Lung microvascular endothelial cell (primary cell): Measurements from ENCODE around the gene PVALEF. TPM values are rescaled to one million over a fixed set of nuclear protein-coding genes. Genes with fewer than 3 reads are reported as not detected.

ENCODE experiments used
- DNase-seq, 2 donors: peaks; one replicate each; pipeline versions ENCODE4 v3.0.0 to v3.0.0-alpha.2; 2010; ENCODE audit warnings: low read depth in 2 of 2
- total RNA-seq: library from RNA; depleted of rRNA; stranded (reverse); fragments of >200 nt; gene quantifications from 2 replicates; pipeline ENCODE4 v1.2.1, GENCODE V29; 2014

The PVALEF gene
- total RNA-seq = not detected in 2 replicates

DNA sequence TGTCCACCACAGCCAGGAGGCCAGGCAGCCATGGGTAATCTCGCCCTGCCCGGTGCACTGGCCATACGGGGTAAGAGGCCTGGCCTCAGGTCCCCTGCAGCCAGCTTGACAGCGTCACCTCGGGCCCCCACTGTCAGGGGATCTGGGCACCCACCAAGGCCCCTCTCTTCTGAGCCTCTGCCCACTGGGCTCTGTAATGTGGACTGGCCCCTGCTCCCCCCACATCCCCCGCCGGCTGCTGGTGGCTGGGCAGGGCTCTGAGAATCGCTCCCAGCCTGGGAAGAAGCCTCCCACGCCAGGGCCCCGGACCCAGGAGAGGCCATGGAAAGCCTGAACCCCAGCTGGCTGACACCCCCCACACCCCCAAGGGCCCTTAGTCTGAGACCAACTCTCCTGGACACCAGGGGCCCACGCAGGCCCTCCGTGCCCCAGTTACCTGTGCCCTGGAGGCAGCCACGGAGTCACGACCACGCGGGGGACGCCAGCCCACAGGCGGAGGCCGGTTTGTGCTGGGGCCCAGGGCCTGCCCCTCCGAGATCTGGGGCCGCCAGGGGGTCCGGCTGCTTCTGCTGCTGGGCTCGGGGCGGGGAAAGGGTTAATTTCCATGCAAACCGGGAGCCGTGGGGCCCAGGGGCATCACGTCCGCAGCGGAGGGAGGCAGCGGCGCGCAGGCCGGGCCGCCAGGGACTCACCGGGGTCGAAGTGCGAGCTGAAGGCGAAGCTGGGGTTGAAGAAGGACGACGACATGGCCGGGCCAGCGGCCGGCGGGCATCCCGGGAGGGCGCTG lies at the start of gene PVALEF:
Gene PVALEF (plus strand): TSS at position 262 of the 787 bp plus-strand sequence. CDS start 15,720 bp downstream, outside the sequence.
- peak in 1 of 2 donors; percentile 26 for DNase-seq

DNA sequence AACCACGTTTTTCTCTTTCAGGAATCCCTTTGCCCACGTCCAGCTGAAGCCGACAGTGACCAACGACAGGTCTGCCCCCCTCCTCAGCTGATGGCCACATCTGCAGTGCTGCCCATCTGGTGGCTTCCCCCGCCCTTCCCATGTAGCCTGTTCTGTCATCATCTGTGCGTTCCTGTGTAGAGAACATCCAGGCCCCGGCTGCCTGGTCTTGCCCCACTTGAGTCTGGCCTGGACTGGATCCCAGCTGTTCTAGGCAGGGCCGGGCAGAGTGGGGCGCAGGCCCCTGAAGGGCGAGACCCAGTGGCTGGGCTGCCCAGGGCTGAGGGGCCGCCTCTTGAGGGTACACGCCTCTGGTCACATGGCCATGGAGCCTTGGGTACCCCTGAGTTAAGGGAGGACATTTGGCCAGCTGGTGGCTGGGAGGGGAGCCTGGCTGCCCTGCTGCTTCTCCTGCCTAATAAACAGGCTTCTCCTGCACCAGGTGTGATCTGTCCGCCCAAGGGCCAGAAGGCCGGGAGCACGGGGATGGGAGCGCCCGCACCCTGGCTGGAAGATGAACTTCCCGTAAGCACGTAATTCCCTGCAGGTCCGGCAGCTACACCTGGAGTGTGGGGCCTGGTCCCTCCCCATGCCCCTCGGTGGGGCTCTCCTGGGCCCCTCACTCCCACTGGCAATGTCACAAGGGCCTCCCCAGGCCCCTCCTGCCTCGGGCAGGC lies 49.4 kb upstream of the PVALEF start:
- no peak for DNase-seq

DNA sequence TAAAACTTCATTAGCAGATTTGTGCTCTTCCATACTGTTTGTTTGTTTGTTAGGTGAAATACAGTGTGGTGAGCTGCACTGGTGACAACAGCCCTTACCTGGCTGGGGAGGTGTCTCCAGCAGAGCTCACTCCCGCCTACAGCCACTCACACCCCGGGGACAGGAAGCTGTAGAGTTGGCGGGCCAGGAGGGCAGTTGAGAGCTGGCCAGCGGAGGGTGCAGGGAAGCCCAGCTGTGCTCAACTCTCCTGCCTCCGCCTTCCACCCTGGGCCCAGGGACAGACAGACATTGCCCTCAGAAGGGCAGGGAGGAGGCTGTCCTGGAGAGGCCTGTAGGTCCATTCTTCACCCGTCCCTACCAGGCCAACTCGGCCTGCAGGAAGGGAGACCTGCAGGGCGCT lies 48.6 kb upstream of the PVALEF start:
- no peak for DNase-seq

DNA sequence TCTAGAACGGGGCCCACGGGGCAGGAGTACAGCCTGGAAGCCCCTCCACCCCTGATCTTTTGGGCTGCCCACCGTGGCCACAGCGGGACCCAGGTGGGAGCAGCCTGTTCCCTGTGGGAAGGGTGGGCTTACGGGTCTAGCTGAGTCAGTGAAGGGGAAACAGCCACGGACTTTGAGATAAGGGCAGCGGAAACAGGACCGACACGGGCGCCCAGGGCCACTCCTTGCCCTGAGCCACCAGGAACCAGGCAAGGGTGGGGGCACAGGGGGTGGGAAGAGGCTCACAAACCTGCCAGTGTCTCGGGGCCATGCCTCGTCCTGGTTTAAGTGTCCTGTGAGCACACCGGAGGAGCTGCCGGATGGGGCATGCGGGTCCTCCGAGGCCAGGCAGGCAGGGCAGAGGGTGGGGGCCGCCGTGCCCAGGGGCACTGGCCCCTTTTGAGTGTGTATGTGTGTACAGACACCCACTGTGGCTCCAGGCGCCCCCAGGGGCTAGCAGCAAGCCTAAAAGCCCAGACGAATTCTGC lies 47.6 kb upstream of the PVALEF start:
- DNase-seq = no peak

DNA sequence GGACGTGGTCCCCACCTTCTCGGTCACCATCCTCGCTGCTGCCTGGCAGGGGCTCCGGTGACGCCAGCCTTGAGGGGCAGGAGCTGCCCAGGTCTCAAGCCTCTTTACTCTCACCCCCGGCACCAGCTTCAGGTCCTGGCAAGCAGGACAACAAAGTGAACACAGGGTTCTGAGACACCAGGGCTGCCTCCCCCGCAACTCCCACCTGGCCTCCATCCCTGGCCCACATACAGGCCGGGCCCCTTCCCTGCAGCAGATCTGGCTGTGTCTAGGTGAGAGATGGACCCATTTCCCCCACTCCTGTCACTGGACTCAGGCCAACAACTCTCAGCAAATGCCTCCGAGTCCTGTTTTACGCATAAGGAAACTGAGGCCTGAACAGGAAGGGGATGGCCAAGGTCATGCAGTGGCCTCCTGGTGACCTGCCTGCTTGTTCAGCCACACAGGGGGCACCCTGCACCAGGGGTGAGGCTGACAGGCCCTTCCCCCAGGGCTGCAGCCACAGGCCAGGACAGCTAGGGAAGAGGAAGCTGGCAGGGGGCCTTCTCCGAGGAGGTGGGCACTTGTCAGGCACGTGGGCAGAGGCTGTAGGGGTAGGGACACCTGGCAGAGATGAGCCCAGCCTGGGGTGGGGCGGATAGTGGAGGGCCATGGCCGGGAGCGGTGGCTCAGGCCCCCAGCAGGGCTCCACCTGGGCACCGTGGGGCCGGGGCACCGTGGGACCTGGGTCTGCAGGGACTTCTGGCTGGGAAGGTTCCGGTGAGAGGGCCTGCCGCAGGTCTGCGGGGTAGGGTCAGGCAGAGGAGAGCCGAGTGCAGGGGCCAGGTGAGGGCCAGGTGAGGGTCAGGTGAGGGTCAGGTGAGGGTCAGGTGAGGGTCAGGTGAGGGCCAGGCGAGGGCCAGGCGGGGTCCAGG lies 46.7 kb upstream of the PVALEF start:
- DNase-seq = peak in 1 of 2 donors; percentile 24

DNA sequence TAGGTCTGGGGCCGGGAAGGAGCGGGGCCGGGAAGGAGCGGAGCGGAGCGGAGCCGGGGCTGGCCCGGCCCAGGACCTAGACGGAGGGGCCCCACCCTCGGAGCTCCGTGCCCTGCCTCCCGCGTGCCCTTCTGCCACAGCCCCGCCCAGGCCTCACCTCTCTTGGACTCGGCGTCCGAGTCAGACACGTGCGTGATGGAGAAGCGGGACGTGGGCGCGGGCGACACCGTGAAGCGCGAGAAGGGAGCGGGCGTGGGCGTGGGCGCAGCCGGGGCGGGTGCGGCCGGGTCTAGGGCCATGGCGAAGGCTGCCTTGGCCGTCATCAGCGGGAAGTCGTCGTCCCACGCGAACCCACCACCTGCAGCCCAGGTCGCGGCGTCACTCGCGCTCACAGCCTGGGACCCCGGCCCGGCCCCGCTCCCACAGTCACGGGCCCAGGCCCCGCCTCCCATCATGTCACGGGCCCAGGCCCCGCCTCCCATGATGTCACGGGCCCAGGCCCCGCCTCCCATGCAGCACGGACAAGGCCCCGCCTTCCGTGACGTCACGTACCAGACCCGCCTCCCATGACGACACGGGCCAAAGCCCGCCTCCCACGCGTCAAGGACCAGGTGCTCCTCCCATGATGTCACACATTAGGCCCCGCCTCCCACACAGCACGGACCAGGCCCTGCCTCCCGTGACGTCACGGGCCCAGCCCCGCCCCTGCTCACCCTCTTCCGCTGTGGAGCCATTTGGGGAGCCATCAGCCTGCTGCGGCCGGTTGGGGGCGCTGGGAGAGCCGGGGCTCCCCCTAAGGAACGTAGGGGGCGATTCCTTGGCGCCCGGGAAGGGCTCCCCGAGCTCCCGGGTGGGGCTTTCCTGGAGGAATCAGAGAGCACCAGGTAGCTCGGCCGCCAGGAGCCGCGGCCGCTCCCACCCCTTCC lies 45.8 kb upstream of the PVALEF start:
- peak; percentile 96 to 98 for DNase-seq

DNA sequence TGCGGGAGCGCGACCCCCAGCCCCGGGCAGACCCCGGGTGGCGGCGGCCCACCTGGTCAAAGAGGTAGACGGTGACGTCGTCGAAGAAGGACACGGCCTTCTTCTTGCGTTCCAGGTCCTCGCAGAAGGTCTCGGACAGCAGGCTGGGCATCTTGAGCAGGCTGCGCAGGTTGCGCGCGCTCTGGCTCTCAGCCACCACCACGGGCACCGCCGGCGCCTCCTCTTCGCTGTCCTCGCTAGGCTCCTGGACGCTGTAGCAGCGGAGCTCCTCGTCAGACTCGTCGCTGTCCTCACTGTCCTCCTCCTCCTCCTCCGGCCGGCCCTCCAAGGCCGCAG lies 45.2 kb upstream of the PVALEF start:
- no peak for DNase-seq

DNA sequence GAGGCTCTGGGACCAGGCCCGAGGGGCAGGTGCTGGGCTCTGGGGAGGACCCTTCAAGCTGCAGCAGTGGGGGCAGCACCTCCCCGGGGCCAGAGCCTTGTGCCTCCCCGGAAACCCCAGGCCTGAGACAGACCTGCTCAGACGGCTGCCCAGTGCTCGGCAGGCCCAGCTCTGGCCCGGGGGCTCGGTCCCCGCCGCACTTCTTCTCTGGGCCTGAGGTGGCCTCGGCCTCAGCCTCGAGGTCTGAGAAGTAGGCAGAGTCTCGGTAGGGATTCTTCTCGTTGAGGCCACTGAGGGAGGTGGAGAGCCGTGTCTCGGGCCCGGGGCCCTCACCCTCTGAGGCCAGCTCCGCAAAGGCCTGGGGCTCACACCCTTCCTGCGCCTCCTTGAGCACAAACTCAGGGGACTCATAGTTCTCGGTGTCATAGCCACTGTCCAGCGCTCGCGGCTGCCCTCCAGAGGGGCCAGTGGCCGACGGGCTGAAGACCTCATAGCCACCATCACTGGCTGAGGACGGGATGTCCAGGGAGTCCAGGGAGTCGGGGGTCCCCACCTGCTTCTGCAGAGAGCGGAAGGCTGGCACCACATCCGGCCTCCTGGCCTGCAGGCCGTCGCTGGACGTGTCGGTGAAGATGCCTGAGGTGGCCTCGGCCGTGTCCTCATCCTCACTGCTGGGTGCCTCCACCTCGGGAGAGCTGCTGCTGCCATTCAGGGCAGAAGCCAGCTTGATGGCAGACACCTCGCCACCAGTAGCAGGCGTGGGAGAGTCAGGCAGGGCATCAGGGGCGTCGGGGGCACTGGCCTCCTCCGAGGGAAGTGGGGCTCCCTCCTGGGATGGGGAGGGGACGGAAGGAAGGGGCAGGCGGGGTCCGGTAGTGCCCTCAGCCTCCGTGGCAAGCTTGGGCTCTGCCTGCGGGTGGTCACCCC lies 44.3 kb upstream of the PVALEF start:
- DNase-seq = no peak

DNA sequence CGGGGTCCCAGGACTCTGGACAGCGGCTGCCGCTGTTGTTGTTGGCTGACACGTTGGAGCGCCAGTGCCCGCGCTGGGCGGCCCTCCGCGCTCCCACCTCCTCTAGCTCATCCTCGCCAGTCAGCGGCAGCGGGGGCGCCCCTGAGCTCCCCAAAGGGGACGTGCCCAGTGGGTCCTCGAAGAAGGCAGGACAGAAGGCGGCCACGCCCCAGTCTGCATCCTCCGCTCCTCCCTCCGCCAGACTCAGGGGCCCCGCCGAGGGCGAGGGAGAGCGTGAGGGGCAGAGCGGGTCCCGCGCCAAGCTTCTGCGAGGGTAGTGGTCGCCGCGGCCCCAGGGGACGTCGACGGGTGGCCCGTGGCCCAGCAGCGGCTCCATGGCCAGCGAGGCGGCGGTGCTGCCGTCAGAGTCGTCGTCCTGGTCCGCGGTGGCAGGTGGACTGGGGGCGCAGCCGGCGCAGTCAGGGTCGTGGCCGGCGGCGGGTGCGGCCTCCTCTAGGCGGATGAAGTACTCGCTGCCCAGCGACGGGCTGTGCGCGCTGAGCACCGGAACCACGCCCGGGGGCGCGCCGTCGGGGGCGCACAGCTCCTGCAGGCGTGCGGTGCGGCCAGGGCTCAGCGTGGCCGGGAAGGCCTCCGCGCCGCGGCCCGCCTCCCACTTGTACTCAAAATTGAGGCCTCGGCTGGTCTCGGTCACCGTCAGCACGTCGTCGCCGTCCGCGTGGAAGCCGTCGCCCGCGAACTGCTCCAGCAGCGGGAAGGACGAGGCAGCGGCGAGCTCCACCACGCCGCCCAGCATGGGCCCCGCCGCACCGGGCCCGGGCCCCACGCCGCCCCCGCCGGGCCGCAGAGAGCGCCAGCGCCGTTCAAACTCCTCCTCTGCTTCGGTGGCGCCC lies 43.2 kb upstream of the PVALEF start:
- DNase-seq = no peak

DNA sequence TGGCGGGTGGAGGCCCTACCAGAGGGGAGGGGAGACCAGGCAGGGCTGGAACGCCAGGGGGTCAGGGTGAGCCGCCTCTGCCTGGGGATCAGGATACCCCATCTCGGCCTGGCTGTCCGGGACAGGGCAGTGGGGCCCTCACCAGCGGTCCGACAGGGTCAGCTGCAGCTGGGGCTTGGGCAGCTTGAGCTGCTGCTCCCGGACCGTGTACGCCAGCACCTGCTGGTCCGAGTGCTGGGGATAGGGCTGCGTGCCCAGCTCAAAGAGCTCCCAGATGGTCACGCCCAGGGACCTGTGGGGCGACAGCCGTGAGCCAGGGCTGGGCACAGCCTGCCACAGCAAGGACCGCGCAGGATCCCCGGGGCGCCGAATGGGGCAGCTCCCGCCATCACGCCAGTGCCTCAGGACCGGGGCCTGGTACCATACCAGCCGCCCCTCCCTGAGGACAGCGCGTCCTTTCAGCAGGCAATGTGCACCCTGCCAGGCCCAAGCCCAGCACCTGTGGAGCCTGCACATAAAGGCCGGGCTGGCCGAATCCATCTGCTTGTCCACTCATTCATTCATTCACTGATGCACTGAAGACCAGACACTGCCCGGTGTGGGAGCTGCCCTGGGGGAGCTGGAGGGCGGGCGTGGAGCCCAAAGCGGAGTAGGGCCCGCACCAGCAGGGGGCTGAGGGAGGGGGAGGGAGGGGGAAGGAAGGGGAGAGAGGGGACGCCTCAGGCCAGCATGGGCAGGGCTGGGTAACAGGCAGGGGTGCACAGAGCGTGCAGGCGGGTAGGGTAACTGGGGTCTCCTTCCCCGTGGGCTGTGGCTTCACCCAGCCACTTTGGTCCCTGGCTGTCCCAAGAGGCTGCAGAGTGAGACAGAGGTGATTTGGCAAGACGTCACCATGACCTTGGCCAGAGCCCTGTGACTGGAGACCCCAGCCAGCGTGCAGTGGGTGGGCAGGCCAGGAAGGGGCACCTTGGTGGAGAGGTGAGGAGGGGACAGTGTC lies 42.0 kb upstream of the PVALEF start:
- no peak for DNase-seq

DNA sequence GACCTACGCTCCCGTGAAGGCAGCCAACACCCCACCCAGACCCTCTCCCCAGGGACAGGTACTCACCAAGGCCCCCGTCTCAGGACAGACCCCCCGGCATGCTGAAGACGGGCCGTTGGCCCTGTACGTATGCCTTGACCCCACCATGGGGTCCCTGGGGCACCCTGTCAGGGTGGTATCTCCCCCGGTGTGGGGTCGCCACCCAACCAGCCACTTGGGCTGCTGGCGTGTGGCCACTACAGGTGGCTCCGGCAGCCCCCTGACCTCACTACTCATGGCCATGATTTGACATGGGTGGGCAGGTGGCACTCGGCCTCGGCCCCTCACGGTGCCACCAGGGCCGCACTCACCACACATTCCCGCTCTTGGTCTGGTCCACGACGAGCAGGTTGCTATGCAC lies 40.9 kb upstream of the PVALEF start:
- DNase-seq = no peak

DNA sequence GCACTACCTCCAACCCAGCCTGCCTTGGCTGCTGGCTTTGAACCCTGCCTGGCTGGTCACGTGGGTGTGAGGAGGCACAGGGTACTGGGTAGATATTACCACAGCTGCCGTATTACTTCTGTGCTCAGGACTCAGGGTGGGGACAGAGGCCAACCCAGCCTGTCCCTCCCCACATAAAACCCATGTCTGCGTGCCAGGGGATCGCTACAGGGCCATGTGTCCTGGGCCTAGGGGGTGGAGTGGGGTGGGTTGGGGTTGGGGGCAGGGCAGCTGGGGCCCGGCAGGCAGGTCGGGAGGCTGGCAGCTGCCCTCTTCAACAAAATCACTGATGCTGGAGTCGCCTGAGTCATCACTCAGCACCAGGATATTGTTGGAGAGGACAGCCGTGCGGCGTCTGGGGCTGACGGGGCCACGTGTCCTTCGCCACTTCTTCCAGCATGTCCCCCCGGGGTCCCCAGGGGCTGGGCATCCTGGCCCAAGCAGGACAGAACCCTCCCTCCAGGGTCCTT lies 39.7 kb upstream of the PVALEF start:
- no peak for DNase-seq

DNA sequence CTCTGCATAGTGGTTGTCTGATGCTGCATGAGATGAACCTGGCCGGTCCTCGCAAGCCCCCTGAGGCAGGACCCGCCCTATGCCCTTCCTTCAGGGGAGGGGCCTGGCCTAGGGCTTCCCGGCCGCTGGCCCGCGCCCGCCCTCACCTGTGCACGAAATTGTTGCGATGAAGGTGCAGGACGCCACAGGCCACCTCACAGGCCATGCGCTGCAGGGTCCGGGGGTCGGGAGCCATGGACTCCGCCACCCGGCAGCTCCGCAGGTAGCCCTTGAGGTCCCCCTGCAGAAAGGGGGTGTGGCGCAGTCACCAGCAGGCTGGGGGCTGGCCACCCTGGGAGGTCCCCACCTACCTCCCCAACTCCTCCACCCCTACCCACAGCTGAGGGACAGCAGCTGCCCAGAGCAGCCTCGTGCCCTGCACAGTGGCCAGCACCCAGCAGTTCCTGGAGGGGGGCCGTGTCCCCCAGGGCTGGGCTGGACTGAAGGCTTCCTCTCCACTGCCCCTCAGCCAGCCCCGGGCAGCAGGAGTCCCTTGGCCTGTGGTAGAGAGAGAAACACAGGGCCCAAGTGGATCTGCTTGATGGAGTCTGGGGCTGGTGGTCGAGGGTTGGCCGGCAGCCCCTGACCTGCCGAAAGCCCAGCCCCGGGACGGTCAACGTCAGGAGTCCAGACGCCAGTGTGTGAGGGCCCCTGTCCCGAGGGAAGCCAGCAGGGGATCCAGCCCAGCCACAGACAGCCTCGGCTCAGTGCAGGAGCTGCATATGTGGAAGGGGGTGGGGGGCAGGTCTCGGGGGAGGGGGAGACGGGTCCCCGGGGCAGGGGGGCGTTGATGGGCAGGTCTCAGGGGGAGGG lies 38.8 kb upstream of the PVALEF start:
- DNase-seq = no peak

DNA sequence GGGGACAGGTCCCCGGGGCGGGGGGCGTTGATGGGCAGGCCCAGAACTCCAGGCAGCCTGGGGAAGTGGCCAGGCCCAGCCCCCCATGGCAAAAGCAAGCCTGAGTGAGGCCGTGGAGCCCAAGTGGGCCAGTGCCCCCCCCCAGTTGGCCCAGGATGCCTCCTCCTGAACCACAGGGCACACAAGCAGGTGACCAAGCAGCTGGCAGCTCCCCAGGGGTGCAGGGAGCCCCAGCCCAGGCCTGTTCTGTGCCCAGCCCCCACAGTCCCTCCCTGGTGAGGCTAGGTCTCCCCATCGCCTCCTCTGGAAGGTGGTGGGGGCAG lies 38.2 kb upstream of the PVALEF start:
- DNase-seq = no peak

DNA sequence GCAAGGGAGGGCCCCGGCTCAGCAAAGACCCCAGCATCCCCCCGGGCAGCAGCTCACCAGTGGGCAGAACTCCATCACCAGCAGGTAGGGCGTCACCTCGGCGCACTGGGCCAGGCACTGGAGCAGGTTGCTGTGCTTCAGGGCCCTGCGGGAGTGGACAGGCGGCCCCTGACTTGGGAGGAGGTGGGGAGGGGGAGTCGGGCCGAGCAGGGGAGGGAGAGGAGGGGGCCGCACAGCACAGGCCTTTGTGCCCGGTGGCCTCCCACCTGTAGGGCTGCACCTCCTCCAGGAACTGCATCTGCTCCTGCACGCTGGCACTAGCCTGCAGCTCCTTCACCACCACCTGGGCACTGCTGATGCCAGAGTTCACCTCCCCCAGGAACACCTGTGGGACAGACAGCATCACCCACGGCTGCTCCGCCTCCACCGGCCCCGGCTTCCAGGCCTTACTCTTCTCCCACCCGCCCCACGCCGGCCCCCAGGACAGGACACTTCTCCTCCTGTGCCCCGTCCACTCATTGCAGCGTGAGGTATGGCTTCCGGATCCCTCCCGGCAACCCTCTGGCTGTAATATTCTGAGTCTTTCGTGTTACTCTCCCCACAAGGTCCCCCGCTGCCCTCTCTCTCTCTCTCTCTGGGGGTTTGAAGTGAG lies 37.7 kb upstream of the PVALEF start:
- DNase-seq = no peak

DNA sequence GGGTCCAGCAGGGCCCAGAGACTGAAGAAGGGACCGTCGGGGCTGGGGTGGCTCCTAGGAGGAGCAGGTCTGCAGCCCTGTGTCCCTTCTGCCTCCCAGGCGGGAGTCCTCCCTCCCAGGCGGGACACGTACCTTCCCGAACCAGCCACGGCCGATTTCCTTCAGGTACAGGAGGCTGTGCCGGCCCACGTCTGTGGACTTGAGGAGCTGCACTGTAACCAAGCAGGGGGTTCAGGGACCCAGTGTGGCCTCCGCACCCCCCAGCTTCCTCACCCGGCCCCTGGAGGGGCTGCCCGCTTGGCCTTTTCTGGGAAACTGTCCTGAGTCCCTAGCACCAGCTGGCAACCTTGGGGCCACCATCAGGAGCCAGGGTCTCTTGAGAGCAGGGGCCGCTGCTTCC lies 37.0 kb upstream of the PVALEF start:
- no peak for DNase-seq
